ENCODE data around the gene KLHL18.
"Not testable (repeated sequence)": the region's sequence is repeated elsewhere in the genome, so short reads cannot be mapped to it uniquely, and the experiment has no call there.

Gene KLHL18

DNA sequence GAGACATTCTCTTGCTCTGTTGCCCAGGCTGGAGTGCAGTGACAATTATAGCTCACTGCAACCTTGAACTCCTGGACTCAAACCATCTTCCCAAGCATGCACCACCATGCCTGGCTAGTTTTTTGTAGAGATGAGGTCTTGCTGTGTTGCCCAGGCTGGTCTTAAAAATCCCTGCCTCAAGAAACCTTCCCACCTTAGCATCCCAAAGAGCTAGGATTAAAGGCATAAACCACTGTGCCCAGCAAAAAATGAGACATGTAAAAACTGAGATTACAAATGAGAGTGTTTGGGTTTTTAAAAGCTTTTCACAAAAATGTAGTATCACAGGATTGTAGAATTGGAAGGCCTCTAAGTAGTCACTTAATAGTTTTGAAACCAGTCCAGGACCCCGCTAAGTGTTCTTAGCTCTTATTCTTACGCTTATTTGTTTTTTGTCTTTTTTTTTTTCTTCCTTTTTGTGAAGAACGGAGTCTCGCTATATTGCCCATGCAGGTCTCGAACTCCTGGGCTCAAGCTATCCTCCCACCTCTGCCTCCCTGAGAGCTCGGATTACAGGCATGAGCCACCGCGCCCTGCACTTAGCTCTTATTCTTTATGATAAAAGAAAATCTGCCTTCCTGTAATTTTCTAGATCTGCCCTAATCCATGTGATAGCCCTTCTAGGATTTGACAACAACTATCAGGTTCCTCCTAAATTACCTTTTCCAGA, 31.5 kb downstream of the KLHL18 start:
- Histone ChIP-seq H3K36me3 (replicated peaks) (no peaks in the 10 kb centered on the region), H3K4me3 (ENCODE audit: low read depth, low read length) (no peak overlapping the region), H3K27ac (no peak overlapping the region), H3K27me3 (replicated peaks) (no peaks in the 10 kb centered on the region)
- TF ChIP-seq, protein P1, sequence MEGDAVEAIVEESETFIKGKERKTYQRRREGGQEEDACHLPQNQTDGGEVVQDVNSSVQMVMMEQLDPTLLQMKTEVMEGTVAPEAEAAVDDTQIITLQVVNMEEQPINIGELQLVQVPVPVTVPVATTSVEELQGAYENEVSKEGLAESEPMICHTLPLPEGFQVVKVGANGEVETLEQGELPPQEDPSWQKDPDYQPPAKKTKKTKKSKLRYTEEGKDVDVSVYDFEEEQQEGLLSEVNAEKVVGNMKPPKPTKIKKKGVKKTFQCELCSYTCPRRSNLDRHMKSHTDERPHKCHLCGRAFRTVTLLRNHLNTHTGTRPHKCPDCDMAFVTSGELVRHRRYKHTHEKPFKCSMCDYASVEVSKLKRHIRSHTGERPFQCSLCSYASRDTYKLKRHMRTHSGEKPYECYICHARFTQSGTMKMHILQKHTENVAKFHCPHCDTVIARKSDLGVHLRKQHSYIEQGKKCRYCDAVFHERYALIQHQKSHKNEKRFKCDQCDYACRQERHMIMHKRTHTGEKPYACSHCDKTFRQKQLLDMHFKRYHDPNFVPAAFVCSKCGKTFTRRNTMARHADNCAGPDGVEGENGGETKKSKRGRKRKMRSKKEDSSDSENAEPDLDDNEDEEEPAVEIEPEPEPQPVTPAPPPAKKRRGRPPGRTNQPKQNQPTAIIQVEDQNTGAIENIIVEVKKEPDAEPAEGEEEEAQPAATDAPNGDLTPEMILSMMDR (IDR thresholded peaks at IDR 0.05; ENCODE audit: low read depth, low read length, missing control alignments): no peak
- DNase-seq: no peak
- in situ Hi-C loops (cut with HindIII; ENCODE audit: low pct_ligation_motif_present, low sequenced_read_pairs): no loop called here

DNA sequence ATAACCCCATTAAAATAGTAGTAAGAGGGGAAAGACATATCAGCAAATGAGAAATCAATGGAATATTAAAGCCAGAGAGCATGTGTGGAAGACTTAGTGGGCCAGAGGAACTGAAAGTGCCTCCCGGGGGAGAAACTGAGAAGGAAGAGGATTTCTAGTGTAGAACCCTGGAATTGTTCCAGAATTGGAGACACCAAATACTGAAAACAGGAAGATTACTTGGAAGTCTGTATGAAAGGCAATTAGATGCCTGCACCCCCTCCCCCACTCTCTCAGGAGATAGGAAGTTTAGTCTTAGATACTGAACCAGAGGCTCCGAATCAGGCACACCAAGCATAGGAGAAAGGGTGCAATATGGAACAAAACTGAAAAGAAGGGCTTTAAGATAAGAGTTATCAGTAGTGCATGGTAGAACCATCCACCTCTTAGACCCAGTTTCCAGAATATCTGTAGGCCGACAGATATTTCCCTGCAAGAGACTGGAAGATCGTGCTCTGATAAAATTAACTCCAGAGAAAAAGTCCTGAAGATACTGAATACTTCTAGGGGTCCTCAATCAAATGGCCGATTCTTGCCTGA, 32.4 kb downstream of the KLHL18 start:
- Histone ChIP-seq H3K27me3 (replicated peaks) (no peaks in the 10 kb centered on the region), H3K4me3 (ENCODE audit: low read depth, low read length) (no peak overlapping the region), H3K27ac (no peak overlapping the region), H3K36me3 (replicated peaks) (peaks cover 5% of the 10 kb centered on the region)
- TF ChIP-seq, protein P1 (IDR thresholded peaks at IDR 0.05; ENCODE audit: low read depth, low read length, missing control alignments): no peak
- DNase-seq: no peak
- in situ Hi-C loops (cut with HindIII; ENCODE audit: low pct_ligation_motif_present, low sequenced_read_pairs): no loop called here

DNA sequence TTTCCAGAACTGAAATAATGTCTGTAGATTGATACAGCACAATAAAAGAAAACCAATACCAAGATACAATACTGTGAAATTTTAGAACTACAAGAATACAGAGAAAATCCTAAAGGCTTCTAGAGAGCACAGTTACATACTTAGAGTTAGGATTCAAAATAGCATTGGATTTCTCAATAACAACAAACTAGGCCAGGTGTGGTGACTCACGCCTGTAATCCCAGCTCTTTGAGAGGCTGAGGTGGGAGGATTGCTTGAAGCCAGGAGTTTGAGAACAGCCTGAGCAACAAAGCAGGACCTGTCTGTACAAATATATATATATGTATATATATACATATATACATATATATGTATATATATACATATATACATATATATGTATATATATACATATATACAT, 33.4 kb downstream of the KLHL18 start:
- H3K4me3 ChIP-seq (ENCODE audit: low read depth, low read length); H3K27me3 ChIP-seq (replicated peaks); H3K27ac ChIP-seq; DNase-seq; in situ Hi-C loops (cut with HindIII; ENCODE audit: low pct_ligation_motif_present, low sequenced_read_pairs); H3K36me3 ChIP-seq (replicated peaks): not testable (repeated sequence)

DNA sequence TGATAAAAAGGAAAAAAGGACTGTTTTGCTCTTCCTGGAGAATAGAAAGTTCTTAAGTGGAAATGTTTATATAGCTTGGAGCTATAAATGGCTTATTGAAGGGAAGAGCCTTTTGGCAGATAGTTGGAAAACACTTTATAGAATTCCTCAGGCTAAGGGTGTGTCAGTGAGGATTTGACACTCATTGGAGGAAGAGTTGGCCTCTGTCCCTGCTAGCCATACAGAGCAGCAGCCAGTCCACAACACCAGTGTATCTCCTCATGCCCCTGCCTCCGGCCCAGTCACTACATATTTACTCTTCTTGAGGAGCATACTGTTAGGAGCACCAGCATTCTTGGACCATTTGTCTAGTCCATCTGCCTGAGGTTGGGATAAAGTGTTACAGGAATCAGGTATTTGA, 36.2 kb downstream of the KLHL18 start:
- Histone ChIP-seq H3K27ac (no peak overlapping the region), H3K27me3 (replicated peaks) (no peaks in the 10 kb centered on the region), H3K4me3 (ENCODE audit: low read depth, low read length) (no peak overlapping the region), H3K36me3 (replicated peaks) (peaks cover 14% of the 10 kb centered on the region)
- TF ChIP-seq, protein P1 (IDR thresholded peaks at IDR 0.05; ENCODE audit: low read depth, low read length, missing control alignments): no peak
- DNase-seq: no peak
- in situ Hi-C loops (cut with HindIII; ENCODE audit: low pct_ligation_motif_present, low sequenced_read_pairs): no loop called here

DNA sequence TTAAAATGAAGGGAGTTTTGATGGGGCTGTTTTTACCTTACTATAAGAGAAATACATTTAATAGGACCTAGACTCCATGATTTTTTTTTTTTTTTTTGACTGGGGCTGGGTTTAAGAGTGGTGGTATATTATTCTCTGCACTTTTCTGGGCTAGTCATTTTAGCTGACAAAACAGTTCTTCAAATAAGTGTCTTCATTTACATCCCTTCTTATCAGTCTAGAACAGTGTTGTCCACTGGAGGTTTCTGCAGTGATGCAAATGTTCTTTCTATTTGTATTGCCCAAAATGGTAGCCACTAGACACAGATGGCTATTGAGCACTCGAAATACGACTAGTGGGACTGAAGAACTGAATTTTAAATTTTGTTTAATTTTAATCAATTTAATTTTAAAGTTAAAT, 37.2 kb downstream of the KLHL18 start:
- TF ChIP-seq, protein P1 (IDR thresholded peaks at IDR 0.05; ENCODE audit: low read depth, low read length, missing control alignments): no peak

DNA sequence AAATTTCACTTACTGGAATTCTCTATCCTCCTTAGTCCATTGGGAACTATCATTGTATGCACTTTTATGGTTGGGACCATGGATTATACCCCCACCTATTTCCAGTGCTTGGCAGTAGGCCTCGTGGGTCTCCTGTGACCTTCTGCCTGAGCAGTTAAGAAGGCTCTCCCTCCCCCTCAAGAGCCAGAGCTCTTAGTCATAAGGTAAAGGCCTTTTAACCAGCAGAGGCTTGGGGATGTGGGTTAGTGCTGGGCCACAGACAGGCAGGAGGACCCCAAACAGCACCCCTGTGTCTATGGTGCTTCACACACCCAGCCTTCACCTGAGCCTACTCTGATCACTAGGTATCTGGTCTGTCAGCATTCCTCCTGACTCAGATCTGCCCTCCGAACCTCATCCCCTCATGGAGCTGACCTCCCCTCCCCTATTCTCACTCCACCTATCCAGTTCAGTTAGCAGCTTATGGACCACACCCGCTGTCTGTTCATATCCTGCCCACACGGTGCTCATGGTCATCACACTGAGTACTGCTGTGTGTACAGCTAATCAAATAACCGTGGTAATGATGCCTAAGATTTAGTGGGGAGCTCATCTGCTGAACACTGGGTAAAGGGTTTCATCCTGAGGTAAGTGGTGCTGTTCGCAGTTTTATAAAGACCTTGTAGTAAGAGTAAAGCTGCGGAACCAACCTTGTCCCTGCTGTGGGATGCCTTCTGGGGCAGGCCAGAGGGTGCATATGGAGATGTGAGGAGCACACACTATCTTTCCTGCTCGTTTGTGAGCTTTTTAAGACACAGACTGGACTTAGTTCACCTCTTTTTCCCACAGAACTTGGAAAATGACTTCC, 40.9 kb downstream of the KLHL18 start:
- Histone ChIP-seq H3K36me3 (replicated peaks) (peaks cover 17% of the 10 kb centered on the region), H3K27ac (no peak overlapping the region)
- in situ Hi-C loops (cut with HindIII; ENCODE audit: low pct_ligation_motif_present, low sequenced_read_pairs): no loop called here

More for the DNA sequence above, 37.2 kb downstream of the KLHL18 start:
- Histone ChIP-seq H3K36me3 (replicated peaks) (peaks cover 14% of the 10 kb centered on the region), H3K27ac (no peak overlapping the region), H3K4me3 (ENCODE audit: low read depth, low read length) (no peak overlapping the region), H3K27me3 (replicated peaks) (no peaks in the 10 kb centered on the region)
- in situ Hi-C loops (cut with HindIII; ENCODE audit: low pct_ligation_motif_present, low sequenced_read_pairs): no loop called here
- DNase-seq: no peak

More for the DNA sequence above, 40.9 kb downstream of the KLHL18 start:
- peak; percentile 28 for DNase-seq
- TF ChIP-seq, protein P1 (IDR thresholded peaks at IDR 0.05; ENCODE audit: low read depth, low read length, missing control alignments): no peak
- Histone ChIP-seq H3K4me3 (ENCODE audit: low read depth, low read length) (no peak overlapping the region), H3K27me3 (replicated peaks) (no peaks in the 10 kb centered on the region)

All from brain microvascular endothelial cell (primary cell).